Nephron (organoid): ENCODE measurements around the gene FSTL4.

Source experiments
- H3K27ac Mint-ChIP-seq, 3 experiments: 2 replicates each; pipeline ENCODE4 v1.8.0; 2020; ENCODE audit warnings: mixed read lengths in 3 of 3, mild to moderate bottlenecking in 2 of 3, moderate library complexity in 1 of 3
- H3K27me3 Mint-ChIP-seq: 2 replicates; pipeline ENCODE4 v1.8.0; 2021; ENCODE audit warnings: low read depth, mild to moderate bottlenecking, moderate library complexity, mixed read lengths
- H3K36me3 Mint-ChIP-seq: 2 replicates; pipeline ENCODE4 v1.8.0; 2020; ENCODE audit warnings: low read depth, mixed read lengths
- H3K4me1 Mint-ChIP-seq: 2 replicates; pipeline ENCODE4 v1.8.0; 2020; ENCODE audit warnings: mixed read lengths
- H3K4me3 Mint-ChIP-seq, 3 experiments: 2 replicates each; pipeline ENCODE4 v1.8.0; 2020; ENCODE audit warnings: mild to moderate bottlenecking in 3 of 3, mixed read lengths in 3 of 3, moderate library complexity in 2 of 3
- H3K9me3 Mint-ChIP-seq: 2 replicates; pipeline ENCODE4 v1.8.0; 2020; ENCODE audit warnings: mixed read lengths
- CTCF ChIP-seq, 3 experiments: fragments of 200-600 bp; sonication (generic); IDR thresholded peaks; one replicate each; pipeline ENCODE4 v1.5.0; 2021; ENCODE audit warnings: antibody characterized with exemption in 3 of 3; ENCODE audit not compliant: unreplicated experiment in 3 of 3

The FSTL4 gene

DNA sequence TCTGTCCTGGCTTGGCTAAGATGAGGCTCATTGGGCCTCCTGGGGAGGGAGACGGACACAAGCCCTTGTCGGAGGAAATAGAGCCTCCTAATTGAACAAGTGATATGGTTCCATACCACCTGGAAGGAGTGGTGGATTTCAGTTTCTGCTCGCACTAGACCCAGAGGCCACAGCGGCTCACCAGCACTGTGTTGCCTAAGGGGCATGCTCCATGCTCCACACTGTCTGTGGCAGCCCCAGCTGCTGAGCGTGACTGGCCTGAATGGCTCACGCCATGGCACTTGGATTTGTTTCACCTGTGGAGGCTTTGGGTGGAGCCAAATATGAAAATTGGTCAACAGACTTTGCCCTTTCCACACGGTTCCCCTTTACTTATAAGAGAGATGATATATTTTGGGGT lies 379.4 kb downstream of the FSTL4 start:
- no peaks in the 10 kb centered on the region for H3K36me3 Mint-ChIP-seq

DNA sequence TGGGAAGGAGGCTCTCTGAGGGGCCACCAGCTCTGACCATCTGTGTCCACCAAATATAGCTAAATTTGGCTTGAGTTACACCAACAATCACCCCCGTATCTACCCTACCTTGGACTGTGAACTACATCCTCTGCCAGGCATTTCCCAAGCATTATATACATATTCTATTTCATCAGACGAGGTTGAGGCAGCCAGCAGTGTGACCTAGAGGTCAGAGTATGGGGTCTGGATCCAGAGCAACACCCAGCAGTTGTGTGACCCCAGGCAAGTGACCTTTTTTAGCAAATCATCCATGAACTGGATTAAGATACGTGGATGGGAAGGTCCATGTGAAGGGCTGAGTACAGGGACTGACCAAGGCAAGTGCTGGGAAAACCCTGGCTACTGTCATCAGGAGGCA lies 379.9 kb downstream of the FSTL4 start:
- Mint-ChIP-seq H3K27me3 (peaks cover 33% of the 10 kb centered on the region), H3K9me3 (no peaks in the 10 kb centered on the region), H3K36me3 (no peaks in the 10 kb centered on the region), H3K4me1 (peaks cover 4% of the 10 kb centered on the region), H3K27ac (no peak overlapping the region), H3K4me3 (no peak overlapping the region)
- TF ChIP-seq CTCF (IDR thresholded peaks at IDR 0.05; ENCODE audit: unreplicated experiment in 3 of 3): no peak

More for the DNA sequence above, 379.4 kb downstream of the FSTL4 start:
- Mint-ChIP-seq H3K27me3 (peaks cover 35% of the 10 kb centered on the region), H3K4me3 (no peak overlapping the region), H3K9me3 (no peaks in the 10 kb centered on the region), H3K4me1 (peaks cover 4% of the 10 kb centered on the region), H3K27ac (no peak overlapping the region)
- TF ChIP-seq CTCF (IDR thresholded peaks at IDR 0.05; ENCODE audit: unreplicated experiment in 3 of 3): no peak

- Mint-ChIP-seq H3K4me3 (no peak overlapping the region), H3K27ac (no peak overlapping the region), H3K9me3 (no peaks in the 10 kb centered on the region), H3K4me1 (peaks cover 7% of the 10 kb centered on the region), H3K27me3 (peaks cover 33% of the 10 kb centered on the region), H3K36me3 (no peaks in the 10 kb centered on the region)
- no peak for TF ChIP-seq CTCF (IDR thresholded peaks at IDR 0.05; ENCODE audit: unreplicated experiment in 3 of 3)
Measured at GRCh38 chr5:133232011-133232410, 380.3 kb downstream of the FSTL4 start.

DNA sequence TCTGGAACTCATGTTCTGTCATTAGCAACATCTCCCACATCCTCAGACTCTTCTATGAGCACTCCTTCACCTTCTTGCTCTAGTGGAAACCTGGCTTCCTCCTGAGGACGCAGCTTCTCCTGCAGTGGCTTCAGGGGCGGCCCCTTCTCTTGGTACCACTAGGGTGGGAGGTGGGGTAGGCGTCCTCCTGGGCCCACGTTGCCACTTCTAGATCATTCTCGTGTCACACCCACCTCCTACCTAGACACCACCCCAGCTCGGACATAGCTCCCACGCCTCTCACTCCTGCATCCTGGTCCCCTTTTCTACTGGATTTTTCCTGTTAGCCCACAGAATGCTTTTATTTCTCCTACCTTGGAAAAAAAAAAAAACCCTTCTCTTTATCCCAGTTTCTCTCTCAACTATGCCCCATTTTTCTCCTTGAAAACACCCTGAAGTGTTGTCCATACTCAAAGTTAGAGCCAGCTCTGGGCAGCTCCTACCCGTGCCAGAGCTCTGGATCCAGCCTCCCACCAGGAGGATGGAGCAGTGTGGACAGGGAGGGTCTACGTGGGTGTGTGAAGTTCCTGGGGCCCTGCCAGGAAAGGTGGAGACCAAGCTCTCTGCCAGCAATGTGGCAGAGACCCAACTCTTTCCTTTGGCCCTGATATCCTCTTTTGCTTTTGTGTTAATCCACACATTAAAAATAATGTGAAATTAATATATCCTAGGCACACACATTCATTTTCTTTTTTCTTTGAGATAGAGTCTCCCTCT lies 381.3 kb downstream of the FSTL4 start:
- no peak overlapping the region for H3K4me3 Mint-ChIP-seq
- H3K27me3 Mint-ChIP-seq: peaks cover 27% of the 10 kb centered on the region
- H3K9me3 Mint-ChIP-seq: no peaks in the 10 kb centered on the region

GRCh38 chr5:133229931-133230664 lies 382.2 kb downstream of the FSTL4 start:
- H3K4me3 Mint-ChIP-seq: no peak overlapping the region
- H3K27ac Mint-ChIP-seq: no peak overlapping the region
- H3K4me1 Mint-ChIP-seq: peaks cover 12% of the 10 kb centered on the region
- H3K27me3 Mint-ChIP-seq: peaks cover 25% of the 10 kb centered on the region
- no peaks in the 10 kb centered on the region for H3K9me3 Mint-ChIP-seq
- TF ChIP-seq CTCF (IDR thresholded peaks at IDR 0.05; ENCODE audit: unreplicated experiment in 3 of 3): no peak
- no peaks in the 10 kb centered on the region for H3K36me3 Mint-ChIP-seq

More for the DNA sequence above, 381.3 kb downstream of the FSTL4 start:
- Mint-ChIP-seq H3K36me3 (no peaks in the 10 kb centered on the region), H3K4me1 (peaks cover 12% of the 10 kb centered on the region), H3K27ac (no peak overlapping the region)
- no peak for TF ChIP-seq CTCF (IDR thresholded peaks at IDR 0.05; ENCODE audit: unreplicated experiment in 3 of 3)
